Common myeloid progenitor, CD34-positive (primary cell): Measurements from ENCODE around the gene TMBIM1.

Source experiments
- CTCF ChIA-PET: fragments of 350-600 bp; sonication (Branson Sonifier 250); formaldehyde crosslinking; loops from one replicate; lab custom pipeline; 2021; ENCODE audit warnings: antibody characterized with exemption; lab: Charles Lee
- POLR2A ChIA-PET: fragments of 350-600 bp; sonication (Branson Sonifier 250); formaldehyde crosslinking; loops from one replicate; lab custom pipeline; 2021; ENCODE audit warnings: antibody characterized with exemption; lab: Charles Lee
- DNase-seq, 3 donors: peaks; one replicate each; pipeline versions ENCODE4 v3.0.0 to v3.0.0-alpha.2; 2013
- H3K27ac ChIP-seq, 2 experiments: 1 replicate in 1 of 2; 2 replicates in 1 of 2; pipeline ENCODE4 v1.7.0; 2013; ENCODE audit warnings: inconsistent platforms in 2 of 2, low read length in 2 of 2, mild to moderate bottlenecking in 2 of 2, low read depth in 1 of 2, moderate library complexity in 1 of 2; ENCODE audit not compliant: severe bottlenecking in 2 of 2, insufficient read depth in 1 of 2, poor library complexity in 1 of 2
- H3K27me3 ChIP-seq, 5 experiments: replicated peaks in 2 of 5; 1 replicate in 3 of 5; 2 replicates in 2 of 5; pipeline versions ENCODE4 v1.6.1 to v1.7.0; 2013; ENCODE audit warnings: low read length in 4 of 5, mild to moderate bottlenecking in 2 of 5, moderate library complexity in 2 of 5, inconsistent platforms in 1 of 5; ENCODE audit not compliant: insufficient read depth in 5 of 5, control insufficient read depth in 4 of 5
- H3K36me3 ChIP-seq, 4 experiments: 1 replicate in 2 of 4; 2 replicates in 2 of 4; pipeline versions ENCODE4 v1.6.1 to v1.7.0; 2013; ENCODE audit warnings: low read length in 3 of 4, control low read depth in 1 of 4, mild to moderate bottlenecking in 1 of 4; ENCODE audit not compliant: control insufficient read depth in 4 of 4, insufficient read depth in 4 of 4
- H3K4me1 ChIP-seq, 4 experiments: 1 replicate in 3 of 4; 2 replicates in 1 of 4; pipeline versions ENCODE4 v1.6.1 to v1.7.1; 2013; ENCODE audit warnings: low read length in 3 of 4, mild to moderate bottlenecking in 3 of 4, control low read depth in 1 of 4, inconsistent platforms in 1 of 4, moderate library complexity in 1 of 4; ENCODE audit not compliant: control insufficient read depth in 4 of 4, insufficient read depth in 4 of 4; ENCODE audit errors: control extremely low read depth in 1 of 4
- H3K4me3 ChIP-seq, 7 experiments: 1 replicate in 4 of 7; 2 replicates in 3 of 7; pipeline versions ENCODE4 v1.5.1 to v1.7.0; 2013; ENCODE audit warnings: mild to moderate bottlenecking in 7 of 7, low read length in 6 of 7, moderate library complexity in 6 of 7, inconsistent platforms in 2 of 7, low read depth in 2 of 7, control low read depth in 1 of 7; ENCODE audit not compliant: insufficient read depth in 4 of 7, control insufficient read depth in 1 of 7; ENCODE audit errors: extremely low read depth in 1 of 7
- H3K9me3 ChIP-seq, 5 experiments: 1 replicate in 4 of 5; 2 replicates in 1 of 5; pipeline versions ENCODE4 v1.6.1 to v1.7.1; 2013; ENCODE audit warnings: low read length in 4 of 5, mild to moderate bottlenecking in 2 of 5, inconsistent platforms in 1 of 5, low read depth in 1 of 5, moderate library complexity in 1 of 5; ENCODE audit not compliant: control insufficient read depth in 4 of 5, insufficient read depth in 2 of 5; ENCODE audit errors: control extremely low read depth in 1 of 5
- whole genome bisulfite sequencing: methylation state at CpG from one replicate; pipeline ENCODE4 v1.1.5; 2013; ENCODE audit not compliant: insufficient coverage; 5-methylcytosine and 5-hydroxymethylcytosine counted together

TMBIM1 gene

DNA sequence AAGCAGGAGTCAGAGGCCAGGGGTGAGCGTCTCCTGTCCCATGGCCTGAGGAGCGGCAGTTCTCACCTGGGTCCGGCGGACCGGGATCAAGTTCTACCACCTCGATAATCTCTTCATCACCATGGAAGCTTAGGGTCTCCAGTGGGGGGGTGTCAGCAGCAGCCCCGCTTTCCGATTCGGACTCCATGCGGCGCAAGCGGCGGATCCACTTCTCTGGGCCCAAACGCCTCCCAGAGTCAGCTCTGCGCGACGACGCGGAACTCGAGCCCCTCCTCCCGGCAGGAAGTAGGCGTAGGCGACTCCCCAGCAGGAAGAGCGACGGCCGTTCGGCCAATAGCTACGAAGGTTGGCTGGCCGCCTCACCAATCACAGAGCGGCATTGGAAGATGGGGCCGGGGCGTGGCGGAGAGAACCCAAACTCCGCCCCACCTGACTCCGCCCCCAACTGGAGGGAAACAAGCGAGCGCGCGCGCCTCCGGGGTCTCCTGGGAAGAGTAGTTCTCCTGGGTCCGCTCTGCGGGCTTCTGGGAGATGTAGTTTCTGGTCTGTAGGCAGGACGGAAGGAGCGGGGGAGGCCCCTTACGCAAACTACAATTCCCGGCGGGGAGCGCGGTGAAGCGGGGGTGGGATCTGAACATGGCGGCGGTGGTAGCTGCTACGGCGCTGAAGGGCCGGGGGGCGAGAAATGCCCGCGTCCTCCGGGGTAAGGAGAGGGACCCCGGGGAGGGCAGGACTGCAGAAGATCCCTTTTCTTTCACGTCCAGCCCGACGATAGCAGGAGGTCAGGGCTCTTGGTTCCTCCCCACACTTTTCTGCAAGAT is 22.2 kb downstream of the TMBIM1 start, which contains the start of the genes AAMP and PNKD:
TSS of gene AAMP (minus strand) at position 238 of the 821 bp plus-strand sequence. CDS start at position 187, 51 bp downstream.
TSS of gene PNKD (plus strand) at position 620 of the 821 bp plus-strand sequence. CDS start at position 637, 17 bp downstream.
- POLR2A ChIA-PET = interaction anchor here (0.9 to 4.7 kb wide), 4 partner anchors 14 to 126 kb away, joined by 3 to 20 read pairs (median 4); no protein-coding TSS in a partner anchor
- peaks cover 9 to 46% (median 45%) of the 10 kb centered on the region in 4 experiments for H3K36me3 ChIP-seq
- WGBS = under 1% methylated on average over 49 of the region's 64 CpGs
- H3K27ac ChIP-seq = peak within 1 kb of the TSS; percentile 83 to 88
- H3K4me1 ChIP-seq = peaks cover 5 to 36% (median 26%) of the 10 kb centered on the region in 4 experiments
- CTCF ChIA-PET = interaction anchor here (0.5 to 11.2 kb wide), 17 partner anchors 10 to 206 kb away, joined by 3 to 383 read pairs (median 5); partner anchors contain the start of genes ARPC2, CATIP and TMBIM1
- peak within 1 kb of the TSS; percentile 71 to 98 (median 95) for H3K4me3 ChIP-seq
- peak; percentile 99 to 100 (median 99) for DNase-seq
- no peaks in the 10 kb centered on the region for H3K9me3 ChIP-seq
- H3K27me3 ChIP-seq = no peaks in the 10 kb centered on the region

DNA sequence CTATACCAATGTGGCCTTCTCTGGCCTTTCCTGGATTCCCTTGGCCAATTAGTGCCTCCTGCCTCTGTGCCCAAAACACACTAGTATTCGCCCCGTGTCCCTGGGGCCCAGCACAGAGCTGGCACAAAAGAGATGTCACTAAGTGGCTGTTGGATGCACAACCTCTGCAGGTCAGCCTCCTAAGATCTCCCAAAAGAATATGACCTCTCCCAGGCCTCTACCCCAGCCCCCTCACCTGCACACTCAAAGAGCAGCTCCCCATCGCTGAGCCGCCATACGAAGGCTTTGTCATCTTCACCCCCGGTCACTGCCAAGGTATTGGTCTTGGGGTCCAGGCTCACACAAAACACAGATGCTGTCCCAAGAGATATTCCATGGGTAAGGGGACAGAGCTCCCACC is 25.0 kb downstream of the TMBIM1 start:
- WGBS = 98% methylated on average over 6 of the region's 6 CpGs
- Histone ChIP-seq H3K4me1 (peaks cover 5 to 29% (median 21%) of the 10 kb centered on the region in 4 experiments), H3K27me3 (no peaks in the 10 kb centered on the region), H3K9me3 (no peaks in the 10 kb centered on the region), H3K36me3 (peaks cover 9 to 55% (median 42%) of the 10 kb centered on the region in 4 experiments), H3K27ac (peak overlapping the region in 1 of 2 experiments; percentile 39), H3K4me3 (no peak overlapping the region)
- ChIA-PET CTCF (interaction anchor here (3.0 to 3.9 kb wide), 2 partner anchors 10 to 13 kb away, joined by 17 to 19 read pairs; no protein-coding TSS in a partner anchor), POLR2A (interaction anchor here (0.6 kb wide), 1 partner anchor 80 kb away, joined by 3 read pairs; no protein-coding TSS in a partner anchor)
- DNase-seq = no peak

DNA sequence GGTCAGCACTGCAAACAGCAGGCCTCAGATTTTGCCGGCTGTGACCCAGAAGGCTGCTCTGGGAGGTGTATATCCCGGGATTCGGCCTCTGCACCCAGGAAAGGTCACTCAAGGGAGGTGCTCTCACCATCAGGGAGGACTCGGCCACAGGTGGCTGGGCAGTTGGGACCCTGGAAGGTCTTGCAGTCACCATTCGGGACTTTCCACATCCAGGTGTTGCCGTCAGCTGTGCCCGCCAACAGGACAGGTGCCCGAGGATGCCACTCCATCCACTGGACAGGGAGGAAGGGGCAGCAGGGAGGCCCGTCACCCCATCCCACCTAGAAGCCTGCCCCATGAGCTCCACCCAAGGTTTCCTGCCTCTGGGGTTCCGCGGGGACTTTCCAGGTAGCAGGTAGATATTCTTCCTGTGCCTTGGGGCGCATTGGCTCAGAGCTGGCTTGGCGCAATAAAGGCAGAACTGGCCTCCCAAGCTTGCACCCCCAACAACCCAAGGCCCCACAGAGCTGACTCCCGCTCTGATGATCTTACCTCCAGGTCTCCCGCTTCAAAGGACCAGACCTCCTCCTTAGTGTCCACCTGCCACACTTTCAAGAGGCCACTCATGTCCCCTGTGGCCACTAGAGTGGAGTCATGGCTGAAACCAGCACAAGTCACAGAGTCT is 25.9 kb downstream of the TMBIM1 start:
- H3K27me3 ChIP-seq = no peaks in the 10 kb centered on the region

DNA sequence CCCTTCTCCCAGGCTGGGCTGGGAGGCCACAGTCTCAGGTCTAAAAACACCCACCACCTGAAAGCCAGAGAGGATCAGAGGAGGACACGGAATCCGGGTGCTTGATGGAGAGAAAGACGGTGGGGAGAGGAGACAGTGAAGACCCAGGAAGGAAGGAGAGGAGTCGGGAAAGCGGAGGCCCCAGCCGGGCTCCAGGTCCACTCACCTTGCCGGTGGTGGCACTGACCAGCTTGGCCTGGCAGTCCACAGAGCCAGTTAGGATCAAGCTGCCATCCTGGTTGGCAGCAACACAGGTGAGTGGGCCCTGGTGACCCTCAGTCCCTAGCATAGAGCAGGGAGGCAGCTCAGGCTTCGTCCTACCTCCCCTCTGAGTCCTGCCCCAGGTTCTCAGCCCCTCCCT is 26.7 kb downstream of the TMBIM1 start:
- H3K4me3 ChIP-seq = no peak overlapping the region
- CTCF ChIA-PET = interaction anchor here (3.0 to 3.9 kb wide), 2 partner anchors 8 to 11 kb away, joined by 17 to 19 read pairs; no protein-coding TSS in a partner anchor
- no peak overlapping the region for H3K27ac ChIP-seq
- WGBS = 89% methylated on average over 8 of the region's 8 CpGs
- POLR2A ChIA-PET = no interaction called here
- peaks cover 0 to 15% (median 11%) of the 10 kb centered on the region in 4 experiments for H3K4me1 ChIP-seq
- peaks cover 9 to 55% (median 41%) of the 10 kb centered on the region in 4 experiments for H3K36me3 ChIP-seq
- DNase-seq = no peak
- no peaks in the 10 kb centered on the region for H3K27me3 ChIP-seq
- no peaks in the 10 kb centered on the region for H3K9me3 ChIP-seq

More for the DNA sequence above, 25.9 kb downstream of the TMBIM1 start:
- ChIA-PET POLR2A (no interaction called here), CTCF (interaction anchor here (3.0 to 3.9 kb wide), 2 partner anchors 9 to 12 kb away, joined by 17 to 19 read pairs; no protein-coding TSS in a partner anchor)
- Histone ChIP-seq H3K36me3 (peaks cover 9 to 55% (median 41%) of the 10 kb centered on the region in 4 experiments), H3K4me3 (no peak overlapping the region), H3K9me3 (no peaks in the 10 kb centered on the region), H3K27ac (no peak overlapping the region), H3K4me1 (peaks cover 5 to 21% (median 19%) of the 10 kb centered on the region in 4 experiments)
- 98% methylated on average over 13 of the region's 15 CpGs for WGBS
- no peak for DNase-seq

DNA sequence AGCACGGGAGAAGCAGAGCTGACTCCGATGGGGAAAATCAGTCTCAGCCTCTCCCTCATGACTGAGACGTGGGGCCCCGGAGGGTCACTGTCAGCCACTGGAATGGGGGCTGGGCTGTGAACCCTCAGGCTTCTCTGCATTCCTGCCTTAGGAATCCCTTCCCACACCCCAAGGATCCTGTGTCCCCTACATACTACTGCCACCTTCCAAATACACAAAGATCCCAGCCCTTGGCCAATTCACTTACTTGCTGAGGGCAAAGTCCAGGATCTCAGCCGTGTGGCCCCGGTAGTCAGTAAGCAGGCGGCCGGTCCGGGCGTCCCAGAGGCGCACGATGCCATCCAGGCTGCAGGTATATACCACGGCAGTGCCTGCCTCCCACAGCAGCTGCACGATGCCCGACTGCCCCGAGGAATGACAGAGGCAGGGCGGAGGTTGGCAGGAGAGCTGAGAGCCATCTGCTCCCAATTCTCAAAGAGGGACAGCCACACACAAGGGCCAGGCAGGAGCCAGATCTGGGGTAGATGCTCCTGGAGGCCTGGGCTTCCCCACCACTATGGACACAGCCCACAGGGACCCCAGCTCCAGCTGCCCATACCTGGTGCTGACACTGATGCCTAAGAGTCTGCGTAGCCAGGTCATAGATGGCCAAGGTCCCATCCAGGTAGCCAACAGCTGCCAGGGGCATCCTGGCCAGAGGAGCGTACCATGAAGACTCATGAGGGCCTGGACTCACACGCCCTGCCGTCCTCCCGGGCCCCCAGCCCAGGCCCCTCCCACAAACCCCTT is 27.3 kb downstream of the TMBIM1 start:
- H3K36me3 ChIP-seq = peaks cover 9 to 55% (median 41%) of the 10 kb centered on the region in 4 experiments
- peaks cover 0 to 14% (median 8%) of the 10 kb centered on the region in 4 experiments for H3K4me1 ChIP-seq
- no peaks in the 10 kb centered on the region for H3K9me3 ChIP-seq
- H3K4me3 ChIP-seq = no peak overlapping the region
- H3K27me3 ChIP-seq = no peaks in the 10 kb centered on the region
- 97% methylated on average over 20 of the region's 22 CpGs for WGBS
- ChIA-PET CTCF (interaction anchor here (3.0 to 3.9 kb wide), 2 partner anchors 7 to 11 kb away, joined by 17 to 19 read pairs; no protein-coding TSS in a partner anchor), POLR2A (interaction anchor here (0.7 kb wide), 1 partner anchor 9 kb away, joined by 3 read pairs; no protein-coding TSS in a partner anchor)
- DNase-seq = no peak
- H3K27ac ChIP-seq = no peak overlapping the region
